A549 (cell line): ENCODE data around the gene BRD3OS. TPM values are rescaled to one million over a fixed set of nuclear protein-coding genes. Genes with fewer than 3 reads are reported as not detected.

ENCODE experiments used
- ATAC-seq, 2 experiments: fragments of 200-7000 bp in 1 of 2; fragments of >200 bp in 1 of 2; cut with Nextera tagmentation in 1 of 2; cut with Tn5 transposase in 1 of 2; 3 replicates each; pipeline versions ENCODE4 v1.8.0 to v1.9.1; 2018 to 2020; ENCODE audit warnings: mild to moderate bottlenecking in 1 of 2, moderate library complexity in 1 of 2
- CTCF ChIA-PET: fragments of 300-600 bp; sonication (Branson Sonifier 250); formaldehyde crosslinking; extraction: SDS; loops from one replicate; lab custom pipeline; 2021; ENCODE audit warnings: antibody characterized with exemption, inconsistent platforms; lab: Yijun Ruan, JAX
- POLR2A ChIA-PET: fragments of 350-600 bp; formaldehyde crosslinking; extraction: SDS; loops from one replicate; lab custom pipeline; 2021; ENCODE audit warnings: antibody characterized with exemption, inconsistent platforms; lab: Yijun Ruan, JAX
- DNase-seq, 2 experiments: peaks; one replicate each; pipeline versions ENCODE4 v3.0.0 to v3.0.0-alpha.2; 2011 to 2016; ENCODE audit warnings: low read depth in 1 of 2, low spot score in 1 of 2
- FAIRE-seq: peaks from 2 replicates; lab custom pipeline; 2011; peaks lifted over from hg19 to GRCh38; lab: Jason Lieb, UNC
- H3K27ac ChIP-seq, 2 experiments: fragments of >200 bp; sonication (Bioruptor Twin); formaldehyde crosslinking; 3 replicates each; pipeline ENCODE4 v1.5.1; 2016 to 2017
- H3K4me1 ChIP-seq: fragments of >200 bp; sonication (Bioruptor Twin); formaldehyde crosslinking; 3 replicates; pipeline ENCODE4 v1.6.1; 2016
- H3K4me2 ChIP-seq: fragments of >200 bp; sonication (Bioruptor Twin); formaldehyde crosslinking; 3 replicates; pipeline ENCODE4 v1.6.1; 2016
- H3K4me3 ChIP-seq: fragments of >200 bp; sonication (Bioruptor Twin); formaldehyde crosslinking; 3 replicates; pipeline ENCODE4 v1.5.1; 2016
- H3K9me3 ChIP-seq: fragments of >200 bp; sonication (Bioruptor Twin); formaldehyde crosslinking; 3 replicates; pipeline ENCODE4 v1.6.1; 2016
- BHLHE40 ChIP-seq: IDR thresholded peaks from 2 replicates; pipeline ENCODE4 v1.6.1; 2012; ENCODE audit warnings: low read depth, low read length, inconsistent platforms
- CEBPB ChIP-seq, 2 experiments: fragments of >200 bp in 1 of 2; sonication (Bioruptor Twin) in 1 of 2; formaldehyde crosslinking in 1 of 2; IDR thresholded peaks; 2 replicates each; pipeline ENCODE4 v1.6.1; 2012 to 2016
- E2F6 ChIP-seq: IDR thresholded peaks from 2 replicates; pipeline ENCODE4 v1.6.1; 2012; ENCODE audit warnings: low read depth, borderline replicate concordance
- EP300 ChIP-seq, 2 experiments: fragments of >200 bp; sonication (Bioruptor Twin); formaldehyde crosslinking; IDR thresholded peaks; 2 replicates in 1 of 2; 3 replicates in 1 of 2; pipeline ENCODE4 v1.6.1; 2016 to 2017
- FOXS1 ChIP-seq: fragments of 250-450 bp; sonication (Bioruptor Pico); IDR thresholded peaks from 2 replicates; pipeline ENCODE4 v1.5.0; 2020; ENCODE audit warnings: mild to moderate bottlenecking, moderate library complexity
- HOXB13 ChIP-seq: fragments of 250-450 bp; sonication (Bioruptor Pico); IDR thresholded peaks from 2 replicates; pipeline ENCODE4 v1.5.0; 2020; ENCODE audit warnings: low read depth, mild to moderate bottlenecking, moderate library complexity
- MAFK ChIP-seq: fragments of 450-650 bp; IDR thresholded peaks from 2 replicates; pipeline ENCODE4 v1.6.1; 2014; ENCODE audit not compliant: partially characterized antibody
- MAZ ChIP-seq: fragments of 150-350 bp; IDR thresholded peaks from 2 replicates; pipeline ENCODE4 v1.6.1; 2014; ENCODE audit warnings: antibody characterized with exemption, low read depth, low read length, borderline replicate concordance
- MYC ChIP-seq: IDR thresholded peaks from 2 replicates; pipeline ENCODE4 v1.6.1; 2012; ENCODE audit warnings: mild to moderate bottlenecking, inconsistent platforms, low read length, improper control_type of control experiment, borderline replicate concordance
- NFE2L2 ChIP-seq: fragments of 150-350 bp; conservative IDR thresholded peaks from 2 replicates; pipeline ENCODE4 v1.6.1; 2014; ENCODE audit warnings: low read length
- PHF8 ChIP-seq: fragments of 200-600 bp; sonication (generic); IDR thresholded peaks from 2 replicates; pipeline ENCODE4 v1.6.1; 2016; ENCODE audit warnings: low read depth, mild to moderate bottlenecking, antibody characterized with exemption, moderate library complexity, borderline replicate concordance
- RARB ChIP-seq: fragments of 250-450 bp; sonication (Bioruptor Pico); IDR thresholded peaks from 2 replicates; pipeline ENCODE4 v1.8.0; 2021; ENCODE audit warnings: mild to moderate bottlenecking, moderate library complexity
- REST ChIP-seq: fragments of 200-600 bp; sonication (generic); IDR thresholded peaks from 2 replicates; pipeline ENCODE4 v1.6.1; 2016; ENCODE audit warnings: antibody characterized with exemption, mild to moderate bottlenecking, moderate library complexity
- RNF2 ChIP-seq: fragments of 200-600 bp; sonication (generic); IDR thresholded peaks from 2 replicates; pipeline ENCODE4 v1.6.1; 2016; ENCODE audit warnings: low read depth, mild to moderate bottlenecking, antibody characterized with exemption, moderate library complexity, borderline replicate concordance
- TP53 ChIP-seq: fragments of 250-450 bp; sonication (Bioruptor Pico); IDR thresholded peaks from 2 replicates; pipeline ENCODE4 v1.5.0; 2021; ENCODE audit warnings: mild to moderate bottlenecking, moderate library complexity
- ZC3H11A ChIP-seq: fragments of 450-650 bp; IDR thresholded peaks from 2 replicates; pipeline ENCODE4 v1.6.1; 2014; ENCODE audit warnings: antibody characterized with exemption, mild to moderate bottlenecking
- ZFP36 ChIP-seq: fragments of 450-650 bp; IDR thresholded peaks from 2 replicates; pipeline ENCODE4 v1.6.1; 2014; ENCODE audit warnings: borderline replicate concordance; ENCODE audit not compliant: partially characterized antibody
- WGBS: methylation state at CpG from one replicate; pipeline ENCODE4 v1.1.6; 2017; ENCODE audit errors: missing lambda C conversion rate; 5-methylcytosine and 5-hydroxymethylcytosine counted together
- polyA plus RNA-seq, 4 experiments: library from polyadenylated mRNA; depleted of rRNA in 3 of 4; stranded (reverse); fragments of >200 nt; fragmentation: RNase III in 1 of 4; extraction: RNeasy Plus Mini Kit Qiagen cat#74134 plus additional on column Dnase treatment in 1 of 4; gene quantifications; 2 replicates in 3 of 4; 3 replicates in 1 of 4; pipeline ENCODE4 v1.2.3, GENCODE V29; 2011 to 2017
- TF ChIP-seq, protein P1 (sequence below): fragments of >200 bp; sonication (Bioruptor Twin); formaldehyde crosslinking; IDR thresholded peaks from 3 replicates; pipeline ENCODE4 v1.6.1; 2016

BRD3OS gene
- polyA plus RNA-seq, 2 of the 4 experiments (the other 2 are of a cell fraction): 10.4 to 10.8 TPM

DNA sequence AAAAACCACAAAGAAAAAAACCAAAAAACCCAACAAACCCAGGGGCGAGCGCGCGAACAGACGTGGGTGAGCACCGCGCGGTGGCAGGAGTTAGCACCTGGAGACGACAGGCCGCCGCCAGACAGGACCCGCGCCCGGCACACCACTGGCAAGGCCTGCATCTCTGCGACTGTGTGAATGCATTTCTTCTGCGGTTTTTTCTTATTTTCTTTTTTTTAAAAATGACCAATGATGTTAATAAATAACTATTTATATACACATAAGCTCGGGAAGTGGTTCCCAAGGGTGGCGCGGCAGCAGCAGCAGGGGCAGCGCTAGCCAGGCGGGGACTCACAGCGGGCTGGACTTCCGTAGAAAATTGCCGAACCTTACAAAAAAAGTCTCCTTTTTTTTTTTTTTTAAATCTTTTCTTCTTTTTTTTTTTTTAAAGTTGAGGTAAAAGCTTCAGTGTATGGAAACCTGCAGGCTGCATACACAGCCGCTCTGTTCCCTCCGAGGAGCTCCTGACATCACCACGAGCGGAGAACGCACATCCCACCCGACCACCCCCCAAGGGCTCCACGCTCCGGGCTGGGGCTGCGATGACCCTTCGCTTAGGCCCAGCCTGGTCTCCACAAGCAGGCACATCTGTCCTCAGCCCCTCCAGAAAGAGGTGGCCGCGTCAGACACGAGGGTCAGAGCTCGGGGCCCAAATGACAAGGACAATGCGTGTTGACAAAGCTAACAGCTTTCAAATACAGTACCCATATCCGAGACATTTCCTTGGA is 7.4 kb downstream of the BRD3OS start:
- DNase-seq (no peak), ATAC-seq (no peak), FAIRE-seq (no peak)
- ChIA-PET POLR2A (interaction anchor here (0.6 kb wide), 1 partner anchor 1658 kb away, joined by 4 read pairs; no protein-coding TSS in a partner anchor), CTCF (interaction anchor here (1.1 to 1.6 kb wide), 3 partner anchors 10 to 250 kb away, joined by 3 to 5 read pairs (median 3); no protein-coding TSS in a partner anchor)
- Histone ChIP-seq H3K27ac (no peak overlapping the region), H3K4me1 (no peaks in the 10 kb centered on the region), H3K4me2 (no peak overlapping the region), H3K4me3 (no peak overlapping the region), H3K9me3 (no peaks in the 10 kb centered on the region)
- 93% methylated on average over 40 of the region's 40 CpGs for WGBS
- TF ChIP-seq E2F6: no peak
- TF ChIP-seq ZFP36: no peak
- no peak for TF ChIP-seq HOXB13
- TF ChIP-seq MAZ: no peak
- no peak for TF ChIP-seq FOXS1 (CRISPR knock-in tag)

- 94% methylated on average over 26 of the region's 26 CpGs for WGBS
- FAIRE-seq (no peak), ATAC-seq (no peak), DNase-seq (no peak)
- Histone ChIP-seq H3K9me3 (no peaks in the 10 kb centered on the region), H3K4me2 (no peak overlapping the region), H3K4me3 (no peak overlapping the region), H3K27ac (no peak overlapping the region), H3K4me1 (no peaks in the 10 kb centered on the region)
- CTCF ChIA-PET: interaction anchor here (0.6 to 1.9 kb wide), 5 partner anchors 8 to 251 kb away, joined by 3 to 6 read pairs (median 3); partner anchors contain the start of gene BRD3OS
- no peak for TF ChIP-seq EP300 (IDR thresholded peaks at IDR 0.05)
- TF ChIP-seq RARB (CRISPR knock-in tag): no peak
- TF ChIP-seq E2F6: no peak
- no peak for TF ChIP-seq NFE2L2
- no peak for TF ChIP-seq BHLHE40
- TF ChIP-seq FOXS1 (CRISPR knock-in tag): no peak
- no peak for TF ChIP-seq MYC
- TF ChIP-seq TP53 (CRISPR knock-in tag): no peak
- no peak for TF ChIP-seq RNF2
- TF ChIP-seq REST: no peak
- no peak for TF ChIP-seq CEBPB (IDR thresholded peaks at IDR 0.05)
- no peak for TF ChIP-seq ZC3H11A
- TF ChIP-seq, protein P1, sequence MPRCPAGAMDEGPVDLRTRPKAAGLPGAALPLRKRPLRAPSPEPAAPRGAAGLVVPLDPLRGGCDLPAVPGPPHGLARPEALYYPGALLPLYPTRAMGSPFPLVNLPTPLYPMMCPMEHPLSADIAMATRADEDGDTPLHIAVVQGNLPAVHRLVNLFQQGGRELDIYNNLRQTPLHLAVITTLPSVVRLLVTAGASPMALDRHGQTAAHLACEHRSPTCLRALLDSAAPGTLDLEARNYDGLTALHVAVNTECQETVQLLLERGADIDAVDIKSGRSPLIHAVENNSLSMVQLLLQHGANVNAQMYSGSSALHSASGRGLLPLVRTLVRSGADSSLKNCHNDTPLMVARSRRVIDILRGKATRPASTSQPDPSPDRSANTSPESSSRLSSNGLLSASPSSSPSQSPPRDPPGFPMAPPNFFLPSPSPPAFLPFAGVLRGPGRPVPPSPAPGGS: no peak
- no peak for TF ChIP-seq PHF8
- TF ChIP-seq MAFK: no peak
- POLR2A ChIA-PET: no interaction called here
Observed at GRCh38 chr9:134033516-134034214, 8.4 kb downstream of the BRD3OS start.
